ENCODE measurements around the gene SPDL1.

DNA sequence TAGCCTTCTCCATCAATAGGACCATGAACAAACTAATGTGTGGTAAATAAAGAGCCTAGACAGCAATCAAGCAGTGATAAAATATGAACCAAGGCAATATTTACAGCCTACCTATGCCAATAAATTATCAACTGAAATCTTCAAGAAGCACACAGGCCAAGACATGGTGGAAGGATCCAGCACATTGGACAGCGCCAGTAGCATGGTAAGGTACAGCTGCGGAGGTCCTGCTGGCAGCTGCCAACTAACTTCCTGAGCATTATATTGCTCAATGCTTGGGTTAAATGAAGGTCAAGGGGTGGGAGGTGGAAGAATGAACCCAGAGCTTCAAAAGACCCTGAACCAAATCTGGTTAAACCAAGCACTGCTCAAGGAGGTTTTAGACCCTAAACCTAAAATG lies 16.5 kb upstream of the SPDL1 start:
- TF ChIP-seq EZH2 (IDR thresholded peaks at IDR 0.05; ENCODE audit: low read depth) = no peak
- TF ChIP-seq, protein P1, sequence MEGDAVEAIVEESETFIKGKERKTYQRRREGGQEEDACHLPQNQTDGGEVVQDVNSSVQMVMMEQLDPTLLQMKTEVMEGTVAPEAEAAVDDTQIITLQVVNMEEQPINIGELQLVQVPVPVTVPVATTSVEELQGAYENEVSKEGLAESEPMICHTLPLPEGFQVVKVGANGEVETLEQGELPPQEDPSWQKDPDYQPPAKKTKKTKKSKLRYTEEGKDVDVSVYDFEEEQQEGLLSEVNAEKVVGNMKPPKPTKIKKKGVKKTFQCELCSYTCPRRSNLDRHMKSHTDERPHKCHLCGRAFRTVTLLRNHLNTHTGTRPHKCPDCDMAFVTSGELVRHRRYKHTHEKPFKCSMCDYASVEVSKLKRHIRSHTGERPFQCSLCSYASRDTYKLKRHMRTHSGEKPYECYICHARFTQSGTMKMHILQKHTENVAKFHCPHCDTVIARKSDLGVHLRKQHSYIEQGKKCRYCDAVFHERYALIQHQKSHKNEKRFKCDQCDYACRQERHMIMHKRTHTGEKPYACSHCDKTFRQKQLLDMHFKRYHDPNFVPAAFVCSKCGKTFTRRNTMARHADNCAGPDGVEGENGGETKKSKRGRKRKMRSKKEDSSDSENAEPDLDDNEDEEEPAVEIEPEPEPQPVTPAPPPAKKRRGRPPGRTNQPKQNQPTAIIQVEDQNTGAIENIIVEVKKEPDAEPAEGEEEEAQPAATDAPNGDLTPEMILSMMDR (conservative IDR thresholded peaks at IDR 0.05) = no peak

Data from PC-9 (cell line).